DMS114 treated with DMSO at 0.1 percent for 48 hours (cell line): ENCODE data around the gene FER.
A peak's percentile ranks its signal among the peaks of the same experiment; 100 is the strongest.
"Not testable (repeated sequence)": the region's sequence is repeated elsewhere in the genome, so short reads cannot be mapped to it uniquely, and the experiment has no call there.

Source experiments
- DNase-seq: peaks from one replicate; lab custom pipeline; 2025; ENCODE audit not compliant: unreplicated experiment; lab: John Stamatoyannopoulos, UW

The FER gene

DNA sequence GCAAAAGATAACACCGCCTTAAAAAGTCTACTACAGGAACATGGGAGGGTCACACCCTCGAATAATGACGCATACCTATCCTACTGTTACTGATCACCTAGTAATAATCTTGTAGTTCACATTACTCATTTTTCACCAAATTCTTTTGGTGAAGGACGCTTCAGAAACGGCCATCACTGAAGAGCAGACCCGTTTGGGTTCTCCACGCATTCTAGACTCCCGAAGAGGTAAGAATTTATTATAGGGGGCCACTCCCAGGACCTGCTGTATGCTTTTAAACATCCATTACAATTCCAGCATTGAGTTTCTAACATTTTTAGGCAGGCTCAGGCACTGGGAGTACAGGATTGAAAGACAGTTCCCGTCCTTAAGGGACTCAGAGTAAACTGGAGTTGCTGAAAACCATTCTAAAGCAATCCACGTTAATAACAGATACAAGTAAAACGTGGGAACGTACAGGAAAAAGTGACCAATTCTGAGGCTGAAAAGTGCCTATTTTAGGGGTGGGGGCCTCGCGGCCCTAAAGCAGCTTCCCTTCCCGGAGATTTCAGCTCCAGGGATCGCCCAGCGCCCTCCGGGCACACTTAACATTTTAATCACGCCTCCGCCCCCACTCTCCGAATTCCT, at the start of gene FER:
FER (plus strand) TSS at position 124 of the 627 bp plus-strand sequence. CDS start 50,286 bp downstream, outside the sequence.
- DNase-seq, result peak; percentile 41

DNA sequence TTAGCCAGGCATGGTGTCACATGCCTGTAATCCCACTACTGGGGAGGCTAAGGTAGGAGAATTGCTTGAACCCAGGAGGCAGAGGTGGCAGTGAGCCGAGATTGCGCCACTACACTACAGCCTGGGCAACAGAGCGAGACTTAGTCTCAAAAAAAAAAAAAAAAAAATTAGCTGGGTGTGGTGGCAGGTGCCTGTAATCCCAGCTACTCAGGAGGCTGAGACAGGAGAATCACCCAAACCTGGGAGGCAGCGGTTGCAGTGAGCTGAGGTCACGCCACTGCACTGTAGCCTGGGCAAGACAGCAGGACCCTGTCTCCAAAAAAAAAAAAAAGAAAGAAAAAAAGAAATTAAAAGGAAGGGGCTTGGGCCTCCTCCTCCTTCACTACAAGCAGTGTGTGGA, 47.3 kb upstream of the FER start:
- not testable (repeated sequence) for DNase-seq

GRCh38 chr5:108700930-108701329, 46.8 kb upstream of the FER start:
- no peak for DNase-seq

GRCh38 chr5:108702546-108702945, 45.2 kb upstream of the FER start:
- no peak for DNase-seq

DNA sequence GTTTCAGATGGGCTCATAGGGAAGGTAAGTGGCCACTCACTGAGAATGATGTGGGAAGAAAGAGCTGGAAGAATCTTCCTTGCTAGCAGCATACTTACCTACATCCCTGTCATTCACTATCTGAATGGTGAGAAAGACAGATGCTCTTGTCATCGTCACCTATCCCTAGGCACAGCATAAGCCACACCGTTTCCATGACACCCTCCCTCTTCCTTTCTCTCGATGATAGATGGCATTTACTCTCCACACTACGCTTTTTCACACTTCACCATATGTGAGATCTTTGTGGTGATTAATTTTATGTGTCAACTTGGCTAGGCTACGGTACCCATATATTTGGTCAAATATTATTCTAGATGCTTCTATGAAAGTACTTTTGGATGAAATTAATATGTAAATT, 44.4 kb upstream of the FER start:
- no peak for DNase-seq

DNA sequence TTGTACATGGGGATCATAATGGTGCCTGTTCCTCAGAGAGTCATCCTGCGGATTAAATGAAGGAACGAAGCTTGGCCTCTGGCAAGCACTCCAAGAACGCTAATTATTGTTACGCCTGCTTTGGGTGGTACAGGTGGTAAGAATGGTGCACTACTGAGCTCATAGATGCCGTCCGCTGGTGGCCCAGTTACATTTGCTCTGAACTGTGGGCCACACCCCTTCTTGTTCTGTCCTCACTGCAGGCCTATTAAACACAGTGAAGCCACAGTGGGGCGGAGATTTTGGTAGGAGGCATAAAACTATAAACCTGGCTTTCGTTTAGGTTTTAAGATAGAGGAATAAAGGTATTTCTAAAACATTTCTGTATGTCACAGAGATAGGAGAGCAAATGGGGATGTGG, 40.6 kb upstream of the FER start:
- no peak for DNase-seq

DNA sequence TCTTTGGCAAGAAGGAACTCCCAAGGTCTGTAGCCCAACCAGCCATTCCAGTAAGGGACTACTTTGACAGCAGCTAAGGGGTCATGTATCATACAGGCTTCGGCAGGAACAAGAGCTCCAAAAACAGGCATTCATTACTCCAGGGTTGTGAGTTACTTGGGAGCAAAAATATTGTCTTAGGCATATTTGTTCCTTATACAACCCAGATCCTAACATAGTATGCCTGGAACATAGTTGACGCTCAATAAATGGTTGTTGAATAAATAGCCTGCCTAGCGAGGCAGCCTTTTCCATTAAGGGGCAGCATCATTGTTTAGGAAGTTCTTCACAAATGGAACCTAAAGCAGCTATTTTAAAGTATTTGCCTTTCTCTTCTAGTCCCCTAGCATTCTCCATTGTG, 35.8 kb upstream of the FER start:
- no peak for DNase-seq

GRCh38 chr5:108715408-108715807, 32.3 kb upstream of the FER start:
- no peak for DNase-seq

DNA sequence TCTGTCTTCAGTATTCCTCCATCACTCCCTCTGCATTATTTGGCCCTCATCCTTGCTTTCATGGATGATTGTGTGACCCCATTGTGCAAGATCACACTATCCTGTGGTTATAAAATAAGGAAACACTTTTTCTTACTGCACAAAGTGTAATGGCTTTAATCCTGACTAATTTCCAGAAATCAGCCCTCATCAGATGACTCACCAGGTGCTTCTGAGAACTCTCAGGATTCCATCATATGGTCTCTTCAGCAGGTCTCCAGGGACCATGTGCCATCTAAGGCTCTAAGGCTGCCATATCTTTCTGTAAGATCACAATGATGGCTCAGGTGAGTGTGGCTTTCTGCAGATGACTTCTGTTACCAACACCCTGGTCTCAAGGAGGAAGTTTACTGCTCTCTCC, 27.3 kb upstream of the FER start:
- DNase-seq, result no peak

GRCh38 chr5:108726446-108727235, 21.1 kb upstream of the FER start:
- DNase-seq, result no peak

DNA sequence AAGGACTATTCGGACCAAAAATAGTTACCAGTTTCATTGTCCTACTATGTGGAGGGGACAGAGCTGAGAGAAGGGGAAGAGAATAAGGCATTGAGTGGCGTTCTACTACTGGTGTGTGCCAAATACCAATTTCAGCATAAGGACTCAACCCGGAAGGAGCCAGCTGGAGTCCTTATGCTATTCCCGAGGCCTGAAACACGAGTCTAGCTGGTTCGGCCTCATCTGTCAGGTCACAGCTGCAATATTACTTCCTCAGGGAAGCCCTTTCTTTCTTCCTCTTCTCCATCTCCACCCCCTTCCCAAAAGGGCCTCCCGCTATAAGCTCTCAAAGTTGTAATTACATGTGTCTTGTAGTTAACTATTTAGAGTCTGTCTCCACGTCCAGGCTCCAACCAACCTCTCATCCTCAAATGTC, 20.5 kb upstream of the FER start:
- peak; percentile 51 for DNase-seq

DNA sequence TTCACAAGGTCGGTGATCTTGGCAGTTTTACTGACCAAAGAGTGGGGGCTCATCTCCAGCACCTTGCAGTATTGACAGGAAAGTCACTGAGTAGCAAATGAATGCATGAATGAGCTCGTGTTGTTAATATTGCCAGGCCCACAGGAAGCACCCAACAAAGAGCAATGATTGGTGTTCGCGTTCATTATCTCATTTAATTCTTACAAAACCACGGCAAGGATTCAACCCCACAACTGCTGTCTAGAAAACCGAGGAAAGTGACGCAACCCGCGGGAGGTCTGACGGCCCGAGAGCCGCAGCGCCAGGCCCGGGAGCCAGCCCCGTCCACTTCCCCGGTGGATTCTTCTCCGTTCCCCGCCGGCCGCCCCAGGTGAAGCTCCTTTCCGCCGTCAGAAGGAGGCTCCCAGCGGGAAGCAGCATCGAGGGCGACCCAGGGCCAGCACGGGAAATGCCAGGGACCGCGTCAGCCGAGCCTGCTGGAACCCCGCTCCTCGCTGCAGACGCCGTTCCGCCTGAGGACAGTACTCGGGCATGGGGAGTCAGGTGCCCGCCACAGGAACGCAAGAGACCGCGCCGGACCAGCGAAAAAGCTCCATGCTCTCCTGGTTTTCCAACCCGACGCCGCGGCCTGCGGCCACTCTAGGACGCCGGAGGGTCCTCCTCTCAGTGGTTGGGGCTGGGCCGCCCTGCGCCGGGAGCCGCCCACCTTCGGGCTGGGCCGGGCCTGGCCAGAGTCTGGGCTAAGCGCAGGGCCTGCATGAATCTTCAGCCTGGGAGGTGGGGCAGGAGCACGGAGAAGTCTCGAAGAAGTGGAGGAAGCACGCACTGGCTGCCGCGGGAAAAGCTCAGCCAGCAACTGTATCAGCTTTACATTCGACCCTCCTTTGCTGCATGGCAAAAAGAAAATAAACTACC, 19.8 kb upstream of the FER start:
- DNase-seq, result peak; percentile 82

DNA sequence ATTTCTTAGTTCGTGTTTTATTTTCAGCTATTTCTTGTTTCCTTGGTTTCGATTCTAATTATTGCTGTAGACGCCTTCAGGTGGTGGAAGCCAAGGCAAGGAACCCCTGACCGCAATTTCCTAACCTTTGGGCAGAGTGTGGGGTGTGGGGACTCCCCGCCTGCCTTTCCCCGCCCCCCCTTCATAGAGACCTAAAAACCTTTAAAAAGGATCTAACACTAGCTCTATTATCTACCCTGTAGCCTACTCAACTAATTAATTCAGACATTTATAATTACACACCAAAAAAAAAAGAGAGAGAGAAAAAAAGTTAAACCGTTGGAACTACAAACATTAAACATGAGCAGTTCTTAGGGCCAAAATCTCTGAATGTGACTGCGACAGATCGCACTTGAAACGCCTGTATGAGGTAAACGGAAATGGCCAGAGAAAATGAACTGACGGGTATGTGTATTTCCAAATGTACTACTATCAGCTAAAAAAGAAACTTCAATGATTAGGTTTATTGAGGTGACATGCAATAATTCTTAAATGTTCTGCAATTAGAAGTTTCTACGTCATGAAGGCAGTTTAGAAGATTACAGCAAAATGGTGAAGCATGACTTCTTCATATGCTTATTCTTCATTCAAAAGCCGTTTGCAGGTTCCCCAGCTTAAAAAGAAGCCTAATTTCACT, 19.0 kb upstream of the FER start:
- DNase-seq, result no peak

- no peak for DNase-seq
Observed at GRCh38 chr5:108729242-108729615, 18.5 kb upstream of the FER start.

DNA sequence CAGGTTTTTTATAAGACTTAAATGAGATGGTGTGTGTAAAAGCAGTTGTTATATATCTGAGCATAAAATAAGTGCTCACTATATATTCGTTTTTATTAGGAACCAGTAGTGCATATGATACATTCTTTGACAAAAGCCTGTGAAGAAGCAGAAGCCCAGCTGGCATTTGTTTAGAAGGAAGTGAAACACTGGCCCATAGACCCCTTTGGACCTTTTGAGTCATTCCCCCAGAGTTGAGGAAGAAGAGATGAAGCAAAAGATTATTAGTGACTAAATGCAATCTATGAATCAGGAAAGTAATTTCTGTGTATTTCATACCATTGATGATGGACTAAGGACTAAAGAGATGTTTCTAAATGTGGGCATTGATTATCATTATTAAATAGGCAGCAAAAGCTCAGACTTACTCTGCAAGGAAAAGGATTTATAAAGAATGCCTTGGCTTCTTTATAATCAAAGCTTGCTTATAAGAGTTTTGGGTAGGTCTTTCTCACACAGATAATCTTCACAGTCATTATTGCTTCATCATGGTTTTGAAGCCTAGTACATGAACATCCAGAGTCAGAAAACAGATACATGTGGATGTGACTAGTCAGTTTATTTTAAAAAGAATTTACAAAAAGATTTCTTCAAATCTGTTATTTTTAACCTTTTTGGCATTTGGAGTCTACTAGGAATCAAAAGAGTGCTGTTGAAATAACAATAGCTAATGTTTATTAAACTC, 16.9 kb upstream of the FER start:
- DNase-seq, result no peak

- DNase-seq, result no peak
Observed at GRCh38 chr5:108735790-108736189, 11.9 kb upstream of the FER start.

DNA sequence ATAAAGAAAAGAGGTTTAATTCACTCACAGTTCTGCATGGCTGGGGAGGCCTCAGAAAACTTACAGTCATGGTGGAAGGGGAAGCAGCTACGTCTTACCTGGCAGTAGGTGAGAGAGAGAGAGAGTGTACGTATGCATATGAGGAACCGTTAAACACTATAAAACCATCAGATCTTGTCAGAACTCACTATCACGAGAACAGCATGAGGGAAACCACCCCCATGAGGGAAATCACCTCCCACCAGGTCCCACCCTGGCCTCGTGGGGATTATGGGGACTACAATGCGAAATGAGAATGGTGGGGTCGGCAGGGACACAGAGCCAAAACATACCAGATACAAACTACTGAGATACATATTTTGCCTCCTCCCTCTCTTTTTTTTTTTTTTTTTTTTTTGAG, 10.8 kb upstream of the FER start:
- no peak for DNase-seq

GRCh38 chr5:108739376-108739775, 8.3 kb upstream of the FER start:
- no peak for DNase-seq

- no peak for DNase-seq
Observed at GRCh38 chr5:108739906-108740305, 7.8 kb upstream of the FER start.

- no peak for DNase-seq
Observed at GRCh38 chr5:108743319-108743718, 4.4 kb upstream of the FER start.
